ENCODE measurements around the gene PTPRN2.

GRCh38 chr7:158495216-158495615, 92.4 kb downstream of the PTPRN2 start:
- peak; percentile 32 for TF ChIP-seq CTCF (IDR thresholded peaks at IDR 0.05; ENCODE audit: low read depth, low read length)
- TF ChIP-seq POLR2A (IDR thresholded peaks at IDR 0.05; ENCODE audit: extremely low read depth, insufficient read length): no peak
- no peak for TF ChIP-seq MYC (IDR thresholded peaks at IDR 0.05; ENCODE audit: low read depth, low read length)
- no peak for TF ChIP-seq MAX (IDR thresholded peaks at IDR 0.05; ENCODE audit: low read depth, low read length)
